ENCODE results near the gene DHDDS. TPM values are rescaled to one million over a fixed set of nuclear protein-coding genes. Genes with fewer than 3 reads are reported as not detected.
"Not testable (repeated sequence)": the region's sequence is repeated elsewhere in the genome, so short reads cannot be mapped to it uniquely, and the experiment has no call there.

Gene DHDDS
- total and polyA plus RNA-seq, 4 experiments from 2014 or later, result 23.3 to 46.2 (median 35.5) TPM

DNA sequence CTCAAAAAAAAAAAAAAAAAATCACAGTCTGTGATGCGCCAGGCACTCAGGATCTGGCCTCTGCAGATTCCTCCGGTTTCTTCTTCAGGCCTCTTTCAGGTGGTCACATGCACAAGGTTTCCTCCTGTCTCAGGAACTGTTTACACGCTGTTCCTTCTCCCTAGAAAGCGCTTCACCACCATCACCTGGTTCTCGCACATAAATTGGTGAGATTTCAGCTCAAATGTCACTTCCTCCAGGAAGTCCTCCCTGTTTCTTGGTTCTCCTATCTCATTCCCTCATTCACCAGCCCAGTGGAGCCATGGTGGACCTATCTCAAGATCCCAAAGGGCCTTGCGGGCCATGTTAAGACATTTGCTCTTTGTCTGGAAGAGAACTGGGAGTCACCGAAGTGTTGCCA, 66.8 kb downstream of the DHDDS start:
- ChIA-PET CTCF (ENCODE audit: partially characterized antibody) (interaction anchor here (0.7 to 3.8 kb wide), 8 partner anchors 12 to 1455 kb away, joined by 3 to 47 read pairs (median 8); no protein-coding TSS in a partner anchor), POLR2A (ENCODE audit: partially characterized antibody) (no interaction called here)
- Histone ChIP-seq H3K4me3 (ENCODE audit: low read length in 2 of 2) (no peak overlapping the region), H3K9me3 (ENCODE audit: control insufficient read depth in 1 of 2, low read length in 2 of 2) (no peaks in the 10 kb centered on the region), H3K27ac (ENCODE audit: low read depth, low read length) (no peak overlapping the region), H3K27me3 (ENCODE audit: insufficient read depth, low read length) (no peaks in the 10 kb centered on the region), H3K36me3 (ENCODE audit: insufficient read depth, low read length) (no peaks in the 10 kb centered on the region), H3K4me1 (ENCODE audit: insufficient read depth, low read length) (peaks cover 16% of the 10 kb centered on the region)
- H3K27ac Mint-ChIP-seq, result peak overlapping the region in 3 of 7 donors; percentile 30 to 75 (median 59)
- no peak for DNase-seq
- H3K4me1 Mint-ChIP-seq, result peaks cover 2 to 32% (median 12%) of the 10 kb centered on the region in 4 donors
- no peaks in the 10 kb centered on the region for H3K27me3 Mint-ChIP-seq
- intact Hi-C loops (cut with micrococcal nuclease), result no loop called here
- H3K9me3 Mint-ChIP-seq, result peaks cover 0 to 4% (median 0%) of the 10 kb centered on the region in 8 donors
- no peaks in the 10 kb centered on the region for H3K36me3 Mint-ChIP-seq
- H3K4me3 Mint-ChIP-seq, result peak overlapping the region in 3 of 8 donors; percentile 3 to 51 (median 20)

GRCh38 chr1:26500488-26501175, 68.5 kb downstream of the DHDDS start:
- Mint-ChIP-seq H3K36me3 (no peaks in the 10 kb centered on the region), H3K27ac (peak overlapping the region; percentile 85 to 95 (median 94)), H3K9me3 (peaks cover 0 to 1% (median 0%) of the 10 kb centered on the region in 8 donors), H3K27me3 (no peaks in the 10 kb centered on the region), H3K4me1 (peaks cover 2 to 32% (median 12%) of the 10 kb centered on the region in 4 donors), H3K4me3 (peak overlapping the region; percentile 83 to 90 (median 87))
- no peaks in the 10 kb centered on the region for H3K27me3 ChIP-seq (ENCODE audit: insufficient read depth, low read length)
- peak overlapping the region; percentile 87 for H3K27ac ChIP-seq (ENCODE audit: low read depth, low read length)
- peaks cover 16% of the 10 kb centered on the region for H3K4me1 ChIP-seq (ENCODE audit: insufficient read depth, low read length)
- intact Hi-C loops (cut with micrococcal nuclease), result loop anchor here (1.0 to 10.0 kb wide), 6 partner anchors 27 to 289 kb away; partner anchors contain the start of genes ARID1A and DHDDS
- ChIA-PET POLR2A (ENCODE audit: partially characterized antibody) (interaction anchor here (0.6 to 3.3 kb wide), 50 partner anchors 10 to 1330 kb away, joined by 3 to 81 read pairs (median 4); partner anchors contain the start of genes CEP85, DHDDS, GPATCH3 and GPN2), CTCF (ENCODE audit: partially characterized antibody) (interaction anchor here (0.7 to 3.8 kb wide), 32 partner anchors 10 to 360 kb away, joined by 3 to 47 read pairs (median 6); partner anchors contain the start of genes DHDDS, HMGN2, PIGV and RPS6KA1)
- no peaks in the 10 kb centered on the region for H3K9me3 ChIP-seq (ENCODE audit: control insufficient read depth in 1 of 2, low read length in 2 of 2)
- H3K36me3 ChIP-seq (ENCODE audit: insufficient read depth, low read length), result no peaks in the 10 kb centered on the region
- H3K4me3 ChIP-seq (ENCODE audit: low read length in 2 of 2), result peak overlapping the region; percentile 58 to 95
- peak; percentile 85 to 87 (median 86) for DNase-seq

- H3K4me1 Mint-ChIP-seq; H3K4me3 Mint-ChIP-seq; H3K36me3 Mint-ChIP-seq; H3K27ac Mint-ChIP-seq; H3K9me3 ChIP-seq (ENCODE audit: control insufficient read depth in 1 of 2, low read length in 2 of 2); H3K27me3 Mint-ChIP-seq; intact Hi-C loops (cut with micrococcal nuclease); H3K27me3 ChIP-seq (ENCODE audit: insufficient read depth, low read length); H3K4me1 ChIP-seq (ENCODE audit: insufficient read depth, low read length); H3K27ac ChIP-seq (ENCODE audit: low read depth, low read length); H3K36me3 ChIP-seq (ENCODE audit: insufficient read depth, low read length); POLR2A ChIA-PET (ENCODE audit: partially characterized antibody); H3K4me3 ChIP-seq (ENCODE audit: low read length in 2 of 2); DNase-seq; H3K9me3 Mint-ChIP-seq: not testable (repeated sequence)
- CTCF ChIA-PET (ENCODE audit: partially characterized antibody), result interaction anchor here (2.1 kb wide), 1 partner anchor 11 kb away, joined by 10 read pairs; no protein-coding TSS in a partner anchor
Measured at GRCh38 chr1:26510711-26511110, 78.6 kb downstream of the DHDDS start.

DNA sequence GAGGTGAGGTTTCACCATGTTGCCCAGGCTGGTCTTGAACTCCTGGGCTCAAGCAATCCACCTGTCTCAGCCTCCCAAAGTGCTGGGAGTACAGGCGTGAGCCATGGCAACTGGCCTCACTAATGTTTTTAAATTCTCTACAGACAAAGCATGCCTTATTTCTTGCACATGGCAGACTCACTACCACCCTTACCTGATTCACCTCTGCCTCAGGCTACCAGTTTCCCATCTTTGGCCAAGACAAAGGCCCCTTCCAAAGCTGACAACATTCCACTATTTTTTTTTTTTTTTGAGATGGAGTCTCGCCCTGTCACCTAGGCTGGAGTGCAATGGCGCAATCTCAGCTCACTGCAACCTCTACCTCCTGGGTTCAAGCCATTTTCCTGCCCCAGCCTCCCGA, 83.7 kb downstream of the DHDDS start:
- DNase-seq; H3K27me3 ChIP-seq (ENCODE audit: insufficient read depth, low read length); H3K9me3 Mint-ChIP-seq; H3K4me1 ChIP-seq (ENCODE audit: insufficient read depth, low read length); H3K4me3 ChIP-seq (ENCODE audit: low read length in 2 of 2); POLR2A ChIA-PET (ENCODE audit: partially characterized antibody); H3K9me3 ChIP-seq (ENCODE audit: control insufficient read depth in 1 of 2, low read length in 2 of 2); H3K27ac ChIP-seq (ENCODE audit: low read depth, low read length); H3K36me3 Mint-ChIP-seq; intact Hi-C loops (cut with micrococcal nuclease); H3K4me3 Mint-ChIP-seq; H3K4me1 Mint-ChIP-seq; H3K27me3 Mint-ChIP-seq; H3K36me3 ChIP-seq (ENCODE audit: insufficient read depth, low read length): not testable (repeated sequence)
- CTCF ChIA-PET (ENCODE audit: partially characterized antibody), result interaction anchor here (1.8 kb wide), 1 partner anchor 16 kb away, joined by 6 read pairs; no protein-coding TSS in a partner anchor
- peak overlapping the region in 1 of 7 donors; percentile 29 for H3K27ac Mint-ChIP-seq

- DNase-seq, result no peak
- Histone ChIP-seq H3K4me1 (ENCODE audit: insufficient read depth, low read length) (no peaks in the 10 kb centered on the region), H3K9me3 (ENCODE audit: control insufficient read depth in 1 of 2, low read length in 2 of 2) (no peaks in the 10 kb centered on the region), H3K27ac (ENCODE audit: low read depth, low read length) (no peak overlapping the region), H3K36me3 (ENCODE audit: insufficient read depth, low read length) (no peaks in the 10 kb centered on the region), H3K27me3 (ENCODE audit: insufficient read depth, low read length) (no peaks in the 10 kb centered on the region), H3K4me3 (ENCODE audit: low read length in 2 of 2) (no peak overlapping the region)
- Mint-ChIP-seq H3K4me1 (no peaks in the 10 kb centered on the region), H3K4me3 (no peak overlapping the region), H3K27ac (no peak overlapping the region), H3K9me3 (no peaks in the 10 kb centered on the region), H3K27me3 (no peaks in the 10 kb centered on the region), H3K36me3 (no peaks in the 10 kb centered on the region)
- intact Hi-C loops (cut with micrococcal nuclease), result no loop called here
- ChIA-PET POLR2A (ENCODE audit: partially characterized antibody) (no interaction called here), CTCF (ENCODE audit: partially characterized antibody) (interaction anchor here (1.6 kb wide), 1 partner anchor 21 kb away, joined by 6 read pairs; no protein-coding TSS in a partner anchor)
Measured at GRCh38 chr1:26516987-26517765, 85.1 kb downstream of the DHDDS start.

DNA sequence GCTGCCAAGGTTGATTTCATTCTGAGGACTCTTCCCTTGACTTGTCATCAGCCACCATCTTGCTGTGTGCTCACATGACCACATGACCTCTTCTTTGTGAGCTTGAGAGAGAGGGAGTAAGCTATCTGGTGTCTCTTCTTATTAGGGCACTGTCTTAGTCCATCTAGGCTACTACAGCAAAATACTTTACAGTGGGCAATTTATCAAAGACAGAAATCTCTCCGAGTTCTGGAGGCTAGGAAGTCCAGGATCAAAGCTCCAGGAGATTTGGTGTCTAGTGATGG, 85.6 kb downstream of the DHDDS start:
- no peak overlapping the region for H3K27ac ChIP-seq (ENCODE audit: low read depth, low read length)
- H3K4me1 ChIP-seq (ENCODE audit: insufficient read depth, low read length), result no peaks in the 10 kb centered on the region
- Mint-ChIP-seq H3K4me1 (no peaks in the 10 kb centered on the region), H3K27me3 (peaks cover 0 to 1% of the 10 kb centered on the region in 2 donors), H3K9me3 (no peaks in the 10 kb centered on the region), H3K27ac (no peak overlapping the region), H3K4me3 (no peak overlapping the region), H3K36me3 (no peaks in the 10 kb centered on the region)
- intact Hi-C loops (cut with micrococcal nuclease), result no loop called here
- CTCF ChIA-PET (ENCODE audit: partially characterized antibody), result interaction anchor here (1.6 kb wide), 1 partner anchor 21 kb away, joined by 6 read pairs; no protein-coding TSS in a partner anchor
- no peaks in the 10 kb centered on the region for H3K9me3 ChIP-seq (ENCODE audit: control insufficient read depth in 1 of 2, low read length in 2 of 2)
- no peaks in the 10 kb centered on the region for H3K36me3 ChIP-seq (ENCODE audit: insufficient read depth, low read length)
- POLR2A ChIA-PET (ENCODE audit: partially characterized antibody), result no interaction called here
- no peaks in the 10 kb centered on the region for H3K27me3 ChIP-seq (ENCODE audit: insufficient read depth, low read length)
- H3K4me3 ChIP-seq (ENCODE audit: low read length in 2 of 2), result no peak overlapping the region
- DNase-seq, result no peak

DNA sequence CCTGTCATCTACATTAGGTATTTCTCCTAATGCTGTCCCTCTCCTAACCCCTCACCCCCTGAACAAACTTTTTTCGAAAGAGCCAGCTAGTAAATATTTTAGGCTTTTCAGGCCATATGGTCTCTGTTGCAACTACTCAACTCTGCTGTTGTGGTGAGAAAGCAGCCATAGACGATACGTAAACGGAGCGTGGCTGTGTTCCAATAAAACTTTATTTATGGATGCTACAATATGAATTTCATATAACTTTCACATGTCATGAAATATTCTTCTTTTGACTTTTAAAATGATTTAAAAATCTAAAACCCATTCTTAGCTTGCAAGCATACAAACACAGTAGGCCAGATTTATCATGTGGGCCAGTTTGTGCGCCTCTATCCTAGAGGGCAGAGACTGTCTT, 86.2 kb downstream of the DHDDS start:
- Histone ChIP-seq H3K4me1 (ENCODE audit: insufficient read depth, low read length) (no peaks in the 10 kb centered on the region), H3K27me3 (ENCODE audit: insufficient read depth, low read length) (no peaks in the 10 kb centered on the region), H3K36me3 (ENCODE audit: insufficient read depth, low read length) (no peaks in the 10 kb centered on the region), H3K4me3 (ENCODE audit: low read length in 2 of 2) (no peak overlapping the region), H3K27ac (ENCODE audit: low read depth, low read length) (no peak overlapping the region), H3K9me3 (ENCODE audit: control insufficient read depth in 1 of 2, low read length in 2 of 2) (no peaks in the 10 kb centered on the region)
- ChIA-PET POLR2A (ENCODE audit: partially characterized antibody) (no interaction called here), CTCF (ENCODE audit: partially characterized antibody) (interaction anchor here (1.6 kb wide), 1 partner anchor 20 kb away, joined by 6 read pairs; no protein-coding TSS in a partner anchor)
- Mint-ChIP-seq H3K36me3 (no peaks in the 10 kb centered on the region), H3K9me3 (no peaks in the 10 kb centered on the region), H3K27me3 (peaks cover 0 to 2% of the 10 kb centered on the region in 2 donors), H3K4me3 (no peak overlapping the region), H3K4me1 (no peaks in the 10 kb centered on the region), H3K27ac (no peak overlapping the region)
- DNase-seq, result no peak
- intact Hi-C loops (cut with micrococcal nuclease), result no loop called here
